Cerebellar cortex (tissue), 1 donor: Measurements from ENCODE around the gene SYCE3.
A peak's percentile ranks its signal among the peaks of the same experiment; 100 is the strongest.

Experiments used
- DNase-seq: peaks from one replicate; pipeline ENCODE4 v3.0.0-alpha.2; 2015; ENCODE audit warnings: low spot score

Gene SYCE3

DNA sequence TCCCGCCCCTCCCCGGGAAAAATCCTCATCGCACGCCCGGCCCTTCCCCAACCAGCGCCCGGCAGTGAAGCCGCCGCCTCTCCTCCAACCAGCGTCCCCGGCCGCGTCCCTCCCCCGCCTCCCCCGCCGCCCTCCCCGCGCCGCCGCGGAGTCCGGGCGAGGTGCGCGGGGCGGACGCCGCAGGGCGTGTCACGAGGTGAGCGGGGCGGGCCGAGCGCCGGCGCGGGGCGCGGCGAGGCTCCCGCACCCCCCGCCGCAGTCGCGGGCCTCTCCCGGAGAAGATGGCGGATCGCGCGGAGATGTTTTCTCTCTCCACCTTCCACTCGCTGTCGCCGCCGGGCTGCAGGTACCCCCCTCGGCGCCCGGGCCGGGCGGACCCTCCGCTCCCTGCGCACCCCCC, 37.8 kb upstream of the SYCE3 start, which contains the start of gene MAPK8IP2:
Gene MAPK8IP2, plus strand, starts transcription at position 256 of the 400 bp plus-strand sequence. Its CDS starts 26 bp downstream, at position 282.
- DNase-seq, result peak; percentile 62

DNA sequence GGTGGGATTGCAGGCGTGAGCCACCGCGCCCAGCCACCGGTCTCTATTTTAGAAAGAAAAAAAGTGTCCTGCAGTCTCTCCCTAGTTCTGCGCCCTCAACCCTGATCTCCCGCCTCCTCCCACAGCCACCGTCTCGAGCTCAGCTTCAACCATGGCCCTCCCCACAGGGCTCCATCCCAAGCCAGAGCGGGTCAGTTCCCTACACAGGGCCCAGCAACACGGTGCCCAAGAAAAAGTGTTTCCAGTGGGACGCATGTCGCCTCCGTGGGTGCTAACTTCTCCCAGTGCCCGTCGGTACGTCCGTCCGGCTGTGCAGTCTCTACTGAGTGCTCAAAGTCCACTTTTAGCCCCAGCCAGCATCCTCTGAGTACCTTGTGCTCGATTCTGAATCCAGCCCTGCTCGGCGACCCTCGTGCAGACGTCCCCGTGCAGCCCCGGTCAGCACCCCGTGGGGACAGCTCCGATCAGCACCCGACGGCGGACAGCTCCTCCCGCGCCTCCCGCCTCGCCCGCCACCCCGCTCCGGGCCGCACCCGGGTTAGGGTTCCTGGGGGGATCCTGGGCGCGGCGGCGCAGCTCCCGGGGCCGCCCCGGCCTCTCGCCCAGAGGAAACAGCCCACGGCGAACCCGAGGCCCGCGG, 37.2 kb upstream of the SYCE3 start:
- DNase-seq, result no peak

DNA sequence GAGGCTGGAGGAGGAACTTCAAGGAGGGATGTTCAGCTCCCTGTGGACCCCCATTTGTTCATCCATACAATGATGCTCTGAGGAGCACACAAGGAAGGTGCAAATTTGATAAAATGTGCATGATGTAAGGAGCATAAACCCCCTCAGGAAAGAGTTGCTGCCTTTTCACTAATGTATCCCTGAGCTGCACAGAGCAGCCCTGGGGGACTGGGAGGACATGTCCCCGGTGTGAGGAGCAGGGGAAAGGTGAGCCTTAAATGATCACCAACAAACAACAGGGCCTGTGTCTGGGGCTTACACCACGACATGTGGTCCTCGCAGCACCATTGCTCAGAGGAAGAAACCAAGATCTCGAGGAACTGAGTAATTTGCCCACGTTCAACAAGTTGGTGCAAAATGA, 34.4 kb upstream of the SYCE3 start:
- no peak for DNase-seq

DNA sequence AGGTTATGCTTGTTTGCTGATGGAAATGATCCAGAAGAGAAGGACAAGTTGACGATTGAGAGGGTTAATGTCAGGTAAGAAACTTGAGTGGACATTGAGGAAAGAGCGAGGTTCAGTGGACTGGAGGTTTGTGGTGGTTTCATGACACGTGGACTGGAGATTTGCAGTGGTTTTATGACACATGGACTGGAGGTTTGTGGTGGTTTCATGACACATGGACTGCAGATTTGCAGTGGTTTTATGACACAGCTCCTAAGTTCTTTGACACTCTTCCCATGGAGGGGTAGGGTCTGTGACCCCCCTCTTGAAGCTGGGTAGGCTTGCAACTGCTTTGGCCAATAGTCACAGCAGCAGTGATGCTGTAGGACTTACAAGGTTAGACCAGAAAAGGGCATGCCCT, 32.5 kb upstream of the SYCE3 start:
- no peak for DNase-seq

GRCh38 chr22:50587407-50587806, 24.7 kb upstream of the SYCE3 start:
- DNase-seq, result no peak

DNA sequence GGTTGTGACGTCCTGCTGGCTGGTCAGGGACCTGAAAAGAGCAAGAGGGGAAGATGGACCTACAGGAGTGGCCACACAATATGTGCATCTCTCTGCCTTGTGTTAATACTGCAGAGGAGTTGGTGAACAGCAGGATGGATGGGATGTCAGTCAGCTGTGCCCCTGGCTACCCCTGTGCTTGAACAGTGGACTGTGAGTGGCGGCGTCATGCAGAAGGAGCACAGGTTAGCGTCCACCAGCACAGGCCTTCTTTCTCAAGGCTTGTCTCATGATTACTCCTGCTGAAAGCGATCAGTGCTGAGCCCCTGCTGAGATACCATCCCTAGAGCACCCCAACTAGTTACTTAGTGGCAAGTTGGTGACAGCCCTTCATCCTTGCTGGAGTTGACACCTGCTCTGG, 23.7 kb upstream of the SYCE3 start:
- no peak for DNase-seq

- no peak for DNase-seq
These were observed 23.1 kb upstream of the SYCE3 start for GRCh38 chr22:50585781-50586180.

- no peak for DNase-seq
These were observed 22.5 kb upstream of the SYCE3 start for GRCh38 chr22:50585238-50585637.

DNA sequence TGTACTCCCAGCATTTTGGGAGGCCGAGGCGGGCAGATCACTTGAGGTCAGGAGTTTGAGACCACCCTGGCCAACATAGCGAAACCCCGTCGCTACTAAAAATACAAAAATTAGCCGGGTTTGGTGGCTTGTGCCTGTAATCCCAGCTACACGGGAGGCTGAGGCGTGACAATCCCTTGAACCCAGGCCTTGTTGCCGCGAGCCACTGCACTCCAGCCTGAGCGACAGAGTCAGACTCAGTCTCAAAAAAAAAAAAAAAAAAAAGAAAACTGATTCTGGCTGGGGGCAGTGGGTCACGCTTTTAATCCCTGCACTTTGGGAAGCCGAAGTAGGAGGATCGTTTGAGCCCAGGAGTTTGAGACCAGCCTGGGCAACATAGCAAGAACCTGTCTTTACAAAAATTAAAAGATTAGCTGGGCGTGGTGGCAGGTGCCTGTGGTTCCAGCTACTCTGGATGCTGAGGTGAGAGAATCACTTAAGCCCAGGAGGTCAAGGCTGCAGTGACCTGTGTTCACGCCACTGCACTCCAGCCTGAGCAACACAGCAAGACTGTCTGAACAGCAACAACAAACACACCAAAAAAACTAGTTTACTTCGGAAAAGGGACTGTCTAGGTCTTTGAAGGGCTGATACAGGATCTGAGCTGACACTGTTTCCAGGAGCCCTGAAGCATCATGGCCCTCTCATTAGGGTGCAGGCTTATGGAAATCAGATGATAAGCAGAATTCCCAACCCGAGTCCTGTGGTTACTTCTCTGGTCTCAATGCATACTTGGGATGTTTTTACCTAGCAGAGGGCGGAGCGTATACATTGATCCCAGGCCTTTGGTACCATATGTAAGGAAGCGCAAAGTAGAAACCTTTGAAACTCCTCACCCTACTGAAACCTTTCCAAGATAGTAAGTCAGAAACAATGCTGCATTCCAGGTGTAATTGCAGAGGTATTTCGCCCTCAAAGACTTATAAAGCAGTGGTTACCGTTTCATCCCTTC, 21.7 kb upstream of the SYCE3 start:
- no peak for DNase-seq

GRCh38 chr22:50583294-50583861, 20.7 kb upstream of the SYCE3 start:
- DNase-seq, result no peak

GRCh38 chr22:50582493-50583293, 20.0 kb upstream of the SYCE3 start, which contains the start of gene CHKB:
CHKB (minus strand) TSS chr22:50582849; CDS start chr22:50582781, 68 bp downstream.
- DNase-seq, result peak; percentile 98

- peak; percentile 39 for DNase-seq
These were observed 19.3 kb upstream of the SYCE3 start for GRCh38 chr22:50581950-50582492.

- DNase-seq, result no peak
These were observed 18.6 kb upstream of the SYCE3 start for GRCh38 chr22:50581031-50581949.

GRCh38 chr22:50579752-50580151, 17.0 kb upstream of the SYCE3 start:
- no peak for DNase-seq

DNA sequence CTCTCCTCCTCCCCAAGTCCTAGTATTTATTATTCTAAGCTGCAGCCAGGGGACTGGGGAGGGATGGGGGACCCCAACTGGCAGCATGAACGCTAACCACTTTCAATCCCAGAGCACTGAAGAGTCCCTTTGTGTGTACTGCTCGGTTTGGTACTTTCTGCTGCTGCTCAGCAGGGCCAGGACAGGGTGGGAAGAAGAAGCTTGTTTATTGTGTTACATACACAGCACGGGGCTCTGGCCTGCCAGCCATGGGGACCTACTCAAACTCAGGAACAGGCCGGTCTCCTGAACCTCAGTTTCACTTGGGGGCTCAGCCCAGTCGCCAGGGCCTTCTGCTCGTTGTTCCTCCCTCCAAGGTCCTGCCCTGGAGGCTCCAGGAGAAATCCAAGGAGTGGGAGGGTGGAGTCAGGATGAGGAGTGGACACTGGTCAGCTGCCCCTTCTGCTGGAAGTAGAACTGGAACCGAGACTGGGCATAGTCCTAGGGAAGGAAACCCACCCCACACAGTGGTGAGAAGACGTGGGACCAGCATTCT, 16.1 kb upstream of the SYCE3 start:
- no peak for DNase-seq

GRCh38 chr22:50577987-50578775, 15.5 kb upstream of the SYCE3 start, which contains the start of gene CPT1B:
CPT1B (minus strand) TSS chr22:50578427; CDS start chr22:50577915, 512 bp downstream.
- no peak for DNase-seq

DNA sequence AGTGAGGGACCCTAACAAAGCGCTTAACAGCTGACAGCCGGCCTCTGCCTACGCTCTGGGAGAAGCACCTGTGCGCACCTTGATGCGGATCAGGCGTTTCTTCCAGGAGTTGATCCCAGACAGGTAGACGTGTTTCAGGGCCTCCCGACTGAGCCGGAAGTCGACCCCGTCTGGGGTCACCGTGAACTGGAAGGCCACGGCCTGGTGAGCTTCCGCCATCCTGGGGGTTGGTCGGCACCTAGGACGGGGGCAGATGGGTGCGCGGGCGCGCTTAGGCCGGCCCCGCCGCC, 14.9 kb upstream of the SYCE3 start:
- DNase-seq, result no peak

DNA sequence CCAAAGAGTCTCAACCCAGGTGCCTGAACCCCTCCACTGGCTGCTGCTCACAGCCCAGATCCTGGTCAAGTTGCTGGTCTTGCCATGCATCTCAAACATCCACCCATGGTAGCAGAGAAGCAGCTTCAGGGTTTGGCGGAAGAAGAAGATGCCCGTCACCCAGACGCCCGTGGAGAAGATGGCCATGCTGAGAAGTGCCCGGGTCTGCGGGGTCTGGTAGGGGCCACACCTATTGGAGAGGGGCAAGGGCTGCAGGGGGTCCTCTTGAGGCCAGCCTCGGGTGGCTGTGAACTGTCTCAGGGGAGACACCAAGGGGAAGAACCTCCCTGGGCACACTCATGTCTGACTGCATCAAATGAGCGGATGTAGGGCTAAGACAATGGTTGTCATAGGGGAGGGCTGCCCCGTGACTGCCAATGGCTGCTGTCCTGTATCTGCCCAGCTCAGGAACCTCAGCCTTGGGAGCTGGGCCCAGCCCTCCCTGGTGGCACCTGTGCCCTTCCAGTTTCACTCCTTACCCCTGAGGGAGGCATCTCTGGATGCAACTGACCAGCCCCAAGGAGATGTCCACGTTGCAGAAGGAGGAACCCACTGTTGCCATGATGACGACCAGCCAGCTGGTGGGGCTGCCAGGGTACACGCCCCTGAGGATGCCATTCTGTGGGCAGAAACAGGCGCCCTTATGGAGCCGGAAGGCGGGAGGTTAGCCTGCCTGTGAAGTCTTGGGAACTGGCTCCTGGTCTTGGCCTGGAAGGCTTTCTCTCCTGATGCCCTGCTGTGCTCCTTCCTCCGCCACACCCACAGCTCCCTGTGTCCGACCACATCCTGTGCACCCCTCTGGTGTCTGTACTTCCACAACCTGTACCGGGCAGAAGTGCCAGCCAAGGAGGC, 14.3 kb upstream of the SYCE3 start:
- peak; percentile 25 for DNase-seq
